Measurements from ENCODE around the gene ZNF628. TPM values are rescaled to one million over a fixed set of nuclear protein-coding genes. Genes with fewer than 3 reads are reported as not detected.

Gene ZNF628
- total RNA-seq, 1 donor from 2014 or later = 4.2 TPM

- no peak for DNase-seq (ENCODE audit: low read depth)
- no peak for TF ChIP-seq CTCF (conservative IDR thresholded peaks at IDR 0.05; ENCODE audit: low read depth, low read length)
- H3K4me3 ChIP-seq (ENCODE audit: low read depth, low read length) = no peak overlapping the region
Observed at GRCh38 chr19:55481148-55481793, 4.9 kb downstream of the ZNF628 start.

DNA sequence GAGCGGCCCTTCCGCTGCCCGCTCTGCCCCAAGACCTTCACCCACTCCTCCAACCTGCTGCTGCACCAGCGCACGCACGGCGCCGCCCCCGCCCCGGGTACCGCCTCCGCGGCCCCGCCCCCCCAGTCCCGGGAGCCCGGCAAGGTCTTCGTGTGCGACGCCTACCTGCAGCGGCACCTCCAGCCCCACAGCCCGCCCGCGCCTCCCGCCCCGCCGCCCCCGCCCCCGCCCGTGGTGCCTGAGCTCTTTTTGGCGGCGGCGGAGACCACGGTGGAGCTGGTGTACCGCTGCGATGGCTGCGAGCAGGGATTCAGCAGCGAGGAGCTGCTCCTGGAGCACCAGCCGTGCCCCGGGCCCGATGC is 5.4 kb downstream of the ZNF628 start:
- no peak overlapping the region for H3K4me3 ChIP-seq (ENCODE audit: low read depth, low read length)
- DNase-seq (ENCODE audit: low read depth) = no peak
- no peak for TF ChIP-seq CTCF (conservative IDR thresholded peaks at IDR 0.05; ENCODE audit: low read depth, low read length)

GRCh38 chr19:55482156-55482961 is 5.9 kb downstream of the ZNF628 start:
- no peak for TF ChIP-seq CTCF (conservative IDR thresholded peaks at IDR 0.05; ENCODE audit: low read depth, low read length)
- H3K4me3 ChIP-seq (ENCODE audit: low read depth, low read length) = no peak overlapping the region
- no peak for DNase-seq (ENCODE audit: low read depth)

DNA sequence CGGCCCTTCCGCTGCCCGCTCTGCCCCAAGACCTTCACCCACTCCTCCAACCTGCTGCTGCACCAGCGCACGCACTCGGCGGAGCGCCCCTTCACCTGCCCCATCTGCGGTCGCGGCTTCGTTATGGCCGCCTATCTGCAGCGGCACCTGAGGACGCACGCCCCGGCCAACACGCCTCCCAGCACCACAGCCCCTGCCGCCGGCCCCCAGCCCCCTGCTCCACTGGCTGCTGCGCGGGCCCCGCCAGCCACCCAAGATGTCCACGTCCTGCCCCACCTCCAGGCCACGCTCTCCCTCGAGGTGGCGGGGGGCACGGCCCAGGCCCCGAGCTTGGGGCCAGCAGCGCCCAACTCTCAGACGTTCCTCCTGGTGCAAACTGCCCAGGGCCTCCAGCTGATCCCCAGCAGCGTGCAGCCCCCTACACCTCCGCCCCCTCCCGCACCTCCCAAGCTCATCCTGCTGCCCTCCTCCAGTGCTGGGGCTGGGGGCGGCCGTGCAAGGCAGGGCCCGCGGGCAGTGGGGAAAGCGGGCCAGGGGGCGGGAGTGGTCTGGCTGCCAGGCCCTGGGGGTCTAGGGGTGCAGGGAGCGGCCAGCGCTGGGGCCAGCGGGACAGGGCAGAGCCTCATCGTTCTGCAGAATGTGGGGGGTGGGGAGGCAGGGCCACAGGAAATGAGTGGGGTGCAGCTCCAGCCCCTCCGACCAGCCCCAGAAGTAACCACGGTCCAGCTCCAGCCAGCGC is 6.7 kb downstream of the ZNF628 start:
- H3K4me3 ChIP-seq (ENCODE audit: low read depth, low read length) = no peak overlapping the region
- no peak for TF ChIP-seq CTCF (conservative IDR thresholded peaks at IDR 0.05; ENCODE audit: low read depth, low read length)
- DNase-seq (ENCODE audit: low read depth) = no peak

DNA sequence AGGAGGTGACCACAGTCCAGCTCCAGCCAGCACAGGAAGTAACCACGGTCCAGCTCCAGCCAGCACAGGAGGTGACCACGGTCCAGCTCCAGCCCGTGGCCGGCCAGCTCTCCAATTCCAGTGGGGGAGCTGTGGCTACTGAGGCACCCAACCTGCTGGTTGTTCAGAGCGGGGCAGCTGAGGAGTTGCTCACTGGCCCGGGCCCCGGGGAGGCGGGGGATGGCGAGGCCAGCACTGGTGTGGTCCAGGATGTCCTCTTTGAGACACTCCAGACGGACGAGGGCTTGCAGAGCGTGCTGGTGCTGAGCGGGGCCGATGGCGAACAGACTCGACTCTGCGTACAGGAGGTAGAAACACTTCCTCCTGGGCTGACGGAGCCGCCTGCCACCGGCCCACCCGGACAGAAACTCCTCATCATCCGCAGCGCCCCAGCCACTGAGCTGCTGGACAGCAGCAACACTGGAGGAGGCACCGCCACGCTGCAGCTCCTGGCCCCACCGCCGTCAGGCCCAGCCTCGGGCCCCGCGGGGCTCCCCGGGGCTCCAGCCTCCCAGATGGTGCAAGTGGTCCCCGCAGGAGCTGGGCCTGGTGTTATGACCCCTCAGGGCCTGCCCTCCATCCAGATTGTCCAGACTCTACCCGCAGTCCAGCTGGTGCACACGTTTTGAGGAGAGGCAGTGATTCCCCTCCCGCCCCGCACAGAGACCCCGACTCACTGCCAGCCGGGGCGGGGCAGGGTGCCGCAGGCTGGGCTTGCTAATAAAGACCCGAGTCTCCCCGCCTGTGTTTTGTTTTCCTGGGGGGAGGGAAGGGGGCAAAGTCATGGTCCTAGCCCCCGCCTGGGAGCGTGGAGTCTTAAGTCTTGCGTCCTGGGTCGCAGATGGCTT is 7.5 kb downstream of the ZNF628 start:
- no peak for TF ChIP-seq CTCF (conservative IDR thresholded peaks at IDR 0.05; ENCODE audit: low read depth, low read length)
- no peak for DNase-seq (ENCODE audit: low read depth)
- peak overlapping the region; percentile 76 for H3K4me3 ChIP-seq (ENCODE audit: low read depth, low read length)

DNA sequence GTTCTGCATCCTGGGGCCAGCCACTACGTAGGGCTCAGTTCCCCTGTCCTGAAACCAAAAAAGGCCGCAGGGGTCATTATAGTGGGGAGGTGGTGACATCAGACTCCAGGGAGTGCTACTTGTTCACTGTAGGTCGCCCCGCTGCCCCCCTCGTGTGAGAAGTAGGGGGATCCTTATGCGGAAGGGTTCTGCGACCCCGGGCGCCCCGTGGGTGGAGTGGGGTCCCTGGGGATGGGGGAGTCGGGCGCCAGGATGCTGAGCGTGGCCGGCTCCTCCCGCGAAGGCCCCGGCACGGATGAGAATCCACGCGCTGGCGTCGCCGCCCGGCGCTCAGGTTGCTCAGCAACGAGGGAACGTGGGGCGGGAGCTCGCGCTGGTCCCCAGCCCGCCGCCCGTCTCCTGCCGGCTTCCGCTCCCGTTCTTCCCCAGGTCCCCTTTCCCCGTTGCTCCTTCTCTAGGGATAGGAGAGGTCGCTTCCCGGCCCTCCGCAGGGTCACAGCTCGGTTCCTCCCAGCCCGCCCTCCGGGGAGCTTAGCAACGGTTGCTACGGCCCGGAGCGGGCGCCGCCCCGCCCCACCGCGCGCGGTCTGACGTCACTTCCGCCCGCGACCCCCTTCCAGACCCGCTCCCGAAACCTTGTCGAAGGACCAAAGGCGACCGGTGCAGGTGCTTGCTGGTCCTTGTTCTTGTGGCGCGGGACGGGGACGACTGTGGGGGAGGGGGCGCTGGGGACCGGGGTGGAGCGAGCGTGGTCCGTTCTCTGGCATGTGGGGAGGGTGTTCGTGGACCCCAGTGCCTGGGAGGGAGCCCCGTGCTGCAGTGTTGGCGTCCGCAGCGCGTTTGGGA is 8.4 kb downstream of the ZNF628 start, which contains the start of gene NAT14:
Gene NAT14, plus strand, starts transcription at position 596 of the 846 bp plus-strand sequence. CDS start 521 bp downstream, outside the sequence.
- peak within 1 kb of the TSS; percentile 76 for H3K4me3 ChIP-seq (ENCODE audit: low read depth, low read length)
- DNase-seq (ENCODE audit: low read depth) = no peak
- no peak for TF ChIP-seq CTCF (conservative IDR thresholded peaks at IDR 0.05; ENCODE audit: low read depth, low read length)

All from epithelial cell of proximal tubule (primary cell).